Measurements from ENCODE around the gene TUSC2. TPM values are rescaled to one million over a fixed set of nuclear protein-coding genes. Genes with fewer than 3 reads are reported as not detected.

Gene TUSC2
- total and polyA plus RNA-seq, 2 of the 8 experiments (the other 6 are each of a cell fraction or from before 2014, with no cell fraction given), result 33.3 to 65.4 TPM

- Histone ChIP-seq H3K4me1 (replicated peaks in 1 of 4; ENCODE audit: control insufficient read depth in 3 of 4, insufficient read depth in 4 of 4, low read length in 3 of 4) (peaks cover 0 to 19% (median 14%) of the 10 kb centered on the region in 4 experiments; a peak in 5 of 7 replicates), H3K56ac (replicated peaks; ENCODE audit: insufficient read length, low read depth, low read length) (no peak within 1 kb of the TSS), H3K79me1 (ENCODE audit: low read depth, low read length) (peaks cover 1% of the 10 kb centered on the region; the same call in 1 of the 2 replicates), H3K9me3 (ENCODE audit: insufficient read depth in 2 of 2, low read depth in 1 of 2, low read length in 1 of 2) (no peaks in the 10 kb centered on the region), H4K8ac (ENCODE audit: extremely low read depth, insufficient read depth, low read length) (peak within 1 kb of the TSS; percentile 83), H3K36me3 (ENCODE audit: control insufficient read depth in 2 of 4, insufficient read depth in 4 of 4, low read length in 3 of 4) (no peaks in the 10 kb centered on the region), H3K27me3 (replicated peaks in 1 of 4; ENCODE audit: control insufficient read depth in 3 of 4, extremely low read depth in 1 of 4, insufficient read depth in 3 of 4, low read length in 3 of 4) (peaks cover 23 to 66% (median 52%) of the 10 kb centered on the region in 4 experiments), H2BK15ac (ENCODE audit: low read length) (peak within 1 kb of the TSS; percentile 98), H2AK5ac (ENCODE audit: low read depth, low read length) (no peak within 1 kb of the TSS), H2BK5ac (ENCODE audit: low read depth, low read length) (peak within 1 kb of the TSS; percentile 30; the same call in 1 of the 2 replicates), H3K4me2 (ENCODE audit: insufficient read depth in 1 of 2, low read depth in 2 of 2, low read length in 2 of 2) (peak within 1 kb of the TSS; percentile 65 to 87), H4K20me1 (replicated peaks in 1 of 2; ENCODE audit: control insufficient read depth in 1 of 2, insufficient read depth in 2 of 2, low read length in 2 of 2) (peaks cover 0 to 10% of the 10 kb centered on the region in 2 experiments), H3K23ac (ENCODE audit: insufficient read length) (no peak within 1 kb of the TSS), H3K27ac (ENCODE audit: low read depth, low read length) (no peak within 1 kb of the TSS), H3K4me3 (ENCODE audit: extremely low read depth in 1 of 4, insufficient read depth in 2 of 4, low read depth in 3 of 4, low read length in 4 of 4) (peak within 1 kb of the TSS; percentile 33 to 63 (median 46)), H2BK120ac (replicated peaks; ENCODE audit: low read depth, low read length) (no peak within 1 kb of the TSS), H3K14ac (ENCODE audit: insufficient read length) (no peak within 1 kb of the TSS), H2BK12ac (ENCODE audit: low read depth, low read length) (peak within 1 kb of the TSS; percentile 68; the same call in 1 of the 2 replicates), H3K18ac (ENCODE audit: extremely low read depth, low read length) (peak within 1 kb of the TSS; percentile 75), H3K79me2 (ENCODE audit: control insufficient read depth in 1 of 2, insufficient read depth in 2 of 2, low read length in 2 of 2) (peaks cover 0 to 11% of the 10 kb centered on the region in 2 experiments; a peak in 2 of 4 replicates), H4K5ac (ENCODE audit: insufficient read length, low read depth, low read length) (no peak within 1 kb of the TSS), H2BK20ac (ENCODE audit: low read length) (no peak within 1 kb of the TSS), H3K9ac (replicated peaks in 1 of 4; ENCODE audit: extremely low read depth in 1 of 4, low read depth in 3 of 4, low read length in 3 of 4) (no peak within 1 kb of the TSS; a peak in 1 of 7 replicates), H4K91ac (replicated peaks; ENCODE audit: insufficient read length, low read length) (peak within 1 kb of the TSS; percentile 34), H2AFZ (ENCODE audit: low read length) (peak within 1 kb of the TSS; percentile 81; the same call in 1 of the 2 replicates), H3K23me2 (ENCODE audit: low read depth, low read length) (peaks cover 22% of the 10 kb centered on the region), H3K4ac (replicated peaks; ENCODE audit: insufficient read length, low read depth, low read length) (peak within 1 kb of the TSS; percentile 6)
- ChIA-PET CTCF (ENCODE audit: partially characterized antibody) (interaction anchor here (0.7 to 10.0 kb wide), 8 partner anchors 9 to 273 kb away, joined by 3 to 84 read pairs (median 3); no protein-coding TSS in a partner anchor), POLR2A (ENCODE audit: partially characterized antibody) (interaction anchor here (0.5 to 3.3 kb wide), 9 partner anchors 9 to 78 kb away, joined by 3 to 17 read pairs (median 3); partner anchors contain the start of genes CYB561D2, HYAL2, NPRL2 and TUSC2)
- DNase-seq (ENCODE audit: low read depth in 1 of 2, low spot score in 2 of 2) (peak in 1 of 2 experiments; percentile 66), FAIRE-seq (no peak)
- 9% methylated on average over 75 of the region's 85 CpGs; no CpG with 5 or more reads in 1 of the 2 experiments for WGBS, 2 experiments (ENCODE audit: extremely low coverage in 1 of 2, insufficient coverage in 1 of 2, insufficient read length in 1 of 2, insufficient replicate concordance in 2 of 2, low coverage in 1 of 2, low lambda C conversion rate in 2 of 2, missing lambda C conversion rate in 1 of 2)
- TF ChIP-seq JUN (IDR thresholded peaks at IDR 0.05; ENCODE audit: low read depth, low read length) (no peak), MAFK (IDR thresholded peaks at IDR 0.05; ENCODE audit: low read depth, low read length) (no peak), ZNF274 (IDR thresholded peaks at IDR 0.05; ENCODE audit: borderline replicate concordance, extremely low read depth, low read length) (no peak), PHF8 (conservative IDR thresholded peaks at IDR 0.05; ENCODE audit: low read depth, low read length) (peak; percentile 35; the same call in 1 of the 2 replicates), CHD2 (IDR thresholded peaks at IDR 0.05; ENCODE audit: low read length) (no peak), TAF1 (IDR thresholded peaks at IDR 0.05; ENCODE audit: low read depth, low read length) (0 out of 2 replicates have a peak, but pooled peaks have one; percentile 22), EZH2 (IDR thresholded peaks at IDR 0.05; ENCODE audit: low read depth, low read length, severe bottlenecking) (peak; percentile 80)
- TF ChIP-seq, protein P1, sequence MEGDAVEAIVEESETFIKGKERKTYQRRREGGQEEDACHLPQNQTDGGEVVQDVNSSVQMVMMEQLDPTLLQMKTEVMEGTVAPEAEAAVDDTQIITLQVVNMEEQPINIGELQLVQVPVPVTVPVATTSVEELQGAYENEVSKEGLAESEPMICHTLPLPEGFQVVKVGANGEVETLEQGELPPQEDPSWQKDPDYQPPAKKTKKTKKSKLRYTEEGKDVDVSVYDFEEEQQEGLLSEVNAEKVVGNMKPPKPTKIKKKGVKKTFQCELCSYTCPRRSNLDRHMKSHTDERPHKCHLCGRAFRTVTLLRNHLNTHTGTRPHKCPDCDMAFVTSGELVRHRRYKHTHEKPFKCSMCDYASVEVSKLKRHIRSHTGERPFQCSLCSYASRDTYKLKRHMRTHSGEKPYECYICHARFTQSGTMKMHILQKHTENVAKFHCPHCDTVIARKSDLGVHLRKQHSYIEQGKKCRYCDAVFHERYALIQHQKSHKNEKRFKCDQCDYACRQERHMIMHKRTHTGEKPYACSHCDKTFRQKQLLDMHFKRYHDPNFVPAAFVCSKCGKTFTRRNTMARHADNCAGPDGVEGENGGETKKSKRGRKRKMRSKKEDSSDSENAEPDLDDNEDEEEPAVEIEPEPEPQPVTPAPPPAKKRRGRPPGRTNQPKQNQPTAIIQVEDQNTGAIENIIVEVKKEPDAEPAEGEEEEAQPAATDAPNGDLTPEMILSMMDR (IDR thresholded peaks at IDR 0.05; ENCODE audit: control extremely low read depth in 1 of 3, insufficient read depth in 1 of 3, low read depth in 1 of 3, low read length in 3 of 3), result no peak
Measured at GRCh38 chr3:50340448-50341329, 12.7 kb upstream of the TUSC2 start, which contains the start of gene RASSF1. TSS of gene RASSF1 (minus strand) at chr3:50340836. CDS start at chr3:50340805, 31 bp downstream.
